HCT116 (cell line): ENCODE measurements around the gene NPPC. TPM values are rescaled to one million over a fixed set of nuclear protein-coding genes. Genes with fewer than 3 reads are reported as not detected.

Experiments used
- ATAC-seq: fragments of 200-7000 bp; cut with Tn5 transposase; 2 replicates; pipeline ENCODE4 v1.9.1; 2020; ENCODE audit warnings: mild to moderate bottlenecking, moderate library complexity
- BruUV-seq: library from RNA; stranded (reverse); fragments of 400-500 nt; replicated peaks from 2 replicates; lab custom pipeline; 2021; lab: Mats Ljungman, UMichigan
- CTCF ChIA-PET: fragments of 300-600 bp; sonication (Branson Sonifier 250); formaldehyde crosslinking; loops from one replicate; lab custom pipeline; 2021; ENCODE audit warnings: antibody characterized with exemption; lab: Charles Lee
- POLR2A ChIA-PET: fragments of 300-600, 350-600 bp; sonication (Branson Sonifier 250); formaldehyde crosslinking; loops from one replicate; lab custom pipeline; 2021; ENCODE audit warnings: antibody characterized with exemption; lab: Charles Lee
- RAD21 ChIA-PET, 2 experiments: fragments of 300-600 bp; sonication (Branson Sonifier 250); formaldehyde crosslinking; loops; one replicate each; lab custom pipeline; 2023; ENCODE audit warnings: low total read pairs in 2 of 2; ENCODE audit not compliant: uncharacterized antibody in 2 of 2, unreplicated experiment in 2 of 2, low non-redundant PET in 1 of 2; lab: Charles Lee
- DNase-seq: peaks from one replicate; pipeline ENCODE4 v3.0.0-alpha.2; 2010; ENCODE audit warnings: low read depth, low spot score
- H2AFZ ChIP-seq: fragments of 200-600 bp; shearing (Covaris generic), sonication (generic); 2 replicates; pipeline ENCODE4 v1.6.1; 2017; ENCODE audit warnings: low read depth, mixed run types, mixed read lengths, antibody characterized with exemption, low read length; ENCODE audit not compliant: poor library complexity, severe bottlenecking
- H3K27ac ChIP-seq: 2 replicates; pipeline ENCODE4 v1.5.1; 2012; ENCODE audit warnings: low read depth, low read length
- H3K27me3 ChIP-seq: fragments of 200-600 bp; sonication (generic); 2 replicates; pipeline ENCODE4 v1.6.1; 2016; ENCODE audit warnings: mixed run types, low read length, mixed read lengths; ENCODE audit not compliant: insufficient read depth
- H3K36me3 ChIP-seq, 2 experiments: fragments of 200-500 bp in 1 of 2; fragments of 200-600 bp in 1 of 2; sonication (Bioruptor generic) in 1 of 2; sonication (generic) in 1 of 2; 2 replicates each; pipeline versions ENCODE4 v1.5.1 to v1.6.1; 2014 to 2016; ENCODE audit warnings: low read length in 2 of 2, inconsistent platforms in 1 of 2, mixed read lengths in 1 of 2, mixed run types in 1 of 2; ENCODE audit not compliant: insufficient read depth in 2 of 2, control insufficient read depth in 1 of 2
- H3K4me1 ChIP-seq, 2 experiments: fragments of 200-600 bp in 1 of 2; sonication (generic) in 1 of 2; 2 replicates each; pipeline versions ENCODE4 v1.5.1 to v1.6.1; 2012 to 2017; ENCODE audit warnings: low read length in 2 of 2, inconsistent platforms in 1 of 2, mild to moderate bottlenecking in 1 of 2, mixed read lengths in 1 of 2, mixed run types in 1 of 2, moderate library complexity in 1 of 2; ENCODE audit not compliant: insufficient read depth in 2 of 2, control insufficient read depth in 1 of 2
- H3K4me2 ChIP-seq: fragments of 200-600 bp; sonication (generic); 2 replicates; pipeline ENCODE4 v1.6.1; 2017; ENCODE audit warnings: mixed run types, low read length, mixed read lengths
- H3K4me3 ChIP-seq, 2 experiments: fragments of 200-600 bp in 1 of 2; sonication (generic) in 1 of 2; replicated peaks in 1 of 2; 2 replicates each; pipeline ENCODE4 v1.5.1; 2011 to 2016; ENCODE audit warnings: low read length in 2 of 2, control low read depth in 1 of 2, low read depth in 1 of 2, mild to moderate bottlenecking in 1 of 2, mixed read lengths in 1 of 2, mixed run types in 1 of 2
- H3K79me2 ChIP-seq: fragments of 200-600 bp; sonication (generic); 2 replicates; pipeline ENCODE4 v1.6.1; 2017; ENCODE audit warnings: mild to moderate bottlenecking, mixed run types, low read length, moderate library complexity, mixed read lengths; ENCODE audit not compliant: insufficient read depth
- H3K9ac ChIP-seq: fragments of 200-600 bp; sonication (generic); 2 replicates; pipeline ENCODE4 v1.6.1; 2016; ENCODE audit warnings: low read length, mixed read lengths
- H3K9me2 ChIP-seq: fragments of 200-600 bp; sonication (generic), shearing (Covaris generic); 2 replicates; pipeline ENCODE4 v1.6.1; 2017; ENCODE audit warnings: mixed run types, mild to moderate bottlenecking, moderate library complexity; ENCODE audit not compliant: insufficient read depth
- H3K9me3 ChIP-seq, 2 experiments: fragments of 200-500 bp in 1 of 2; fragments of 200-600 bp in 1 of 2; sonication (Bioruptor generic) in 1 of 2; sonication (generic) in 1 of 2; 2 replicates each; pipeline ENCODE4 v1.6.1; 2014 to 2017; ENCODE audit warnings: low read length in 2 of 2, mixed read lengths in 2 of 2, inconsistent platforms in 1 of 2, low read depth in 1 of 2, mild to moderate bottlenecking in 1 of 2, mixed run types in 1 of 2, moderate library complexity in 1 of 2; ENCODE audit not compliant: control insufficient read depth in 1 of 2, insufficient read depth in 1 of 2
- H4K20me1 ChIP-seq: fragments of 200-600 bp; sonication (generic), shearing (Covaris generic); 2 replicates; pipeline ENCODE4 v1.6.1; 2017; ENCODE audit warnings: mixed run types, mild to moderate bottlenecking, moderate library complexity; ENCODE audit not compliant: insufficient read depth
- ATF3 ChIP-seq: IDR thresholded peaks from 2 replicates; pipeline ENCODE4 v1.6.1; 2012
- CBX3 ChIP-seq: IDR thresholded peaks from 2 replicates; pipeline ENCODE4 v1.6.1; 2012; ENCODE audit warnings: low read depth
- CEBPB ChIP-seq: IDR thresholded peaks from 2 replicates; pipeline ENCODE4 v1.6.1; 2012; ENCODE audit warnings: low read depth
- EGR1 ChIP-seq: IDR thresholded peaks from 2 replicates; pipeline ENCODE4 v1.6.1; 2012; ENCODE audit warnings: low read depth
- EZH2 ChIP-seq: fragments of 200-600 bp; sonication (generic); IDR thresholded peaks from 2 replicates; pipeline ENCODE4 v1.6.1; 2017; ENCODE audit warnings: antibody characterized with exemption, mixed run types
- JUND ChIP-seq: IDR thresholded peaks from 2 replicates; pipeline ENCODE4 v1.6.1; 2012
- POLR2A ChIP-seq: IDR thresholded peaks from 2 replicates; pipeline ENCODE4 v1.7.0; 2011; ENCODE audit warnings: borderline replicate concordance; ENCODE audit not compliant: insufficient read depth, insufficient read length; ENCODE audit errors: extremely low read depth
- REST ChIP-seq: IDR thresholded peaks from 2 replicates; pipeline ENCODE4 v1.6.1; 2012; ENCODE audit warnings: low read depth
- SIN3A ChIP-seq: IDR thresholded peaks from 2 replicates; pipeline ENCODE4 v1.6.1; 2012; ENCODE audit warnings: low read depth
- SP1 ChIP-seq: IDR thresholded peaks from 2 replicates; pipeline ENCODE4 v1.6.1; 2012; ENCODE audit warnings: low read depth
- SRF ChIP-seq: IDR thresholded peaks from 2 replicates; pipeline ENCODE4 v1.6.1; 2012; ENCODE audit warnings: low read depth
- TCF7L2 ChIP-seq: IDR thresholded peaks from 2 replicates; pipeline ENCODE4 v1.7.0; 2011; ENCODE audit warnings: borderline replicate concordance, inconsistent platforms; ENCODE audit not compliant: insufficient read depth, insufficient read length; ENCODE audit errors: extremely low read depth
- ZBTB33 ChIP-seq: IDR thresholded peaks from 2 replicates; pipeline ENCODE4 v1.6.1; 2011; ENCODE audit warnings: mild to moderate bottlenecking, low read length, moderate library complexity; ENCODE audit not compliant: insufficient replicate concordance; ENCODE audit errors: extremely low read depth
- ZFX ChIP-seq: fragments of 450-650 bp; IDR thresholded peaks from 2 replicates; pipeline ENCODE4 v1.6.1; 2017
- ZNF274 ChIP-seq: fragments of 200-500 bp; sonication (Bioruptor generic); IDR thresholded peaks from 2 replicates; pipeline ENCODE4 v1.6.1; 2014; ENCODE audit warnings: mild to moderate bottlenecking, low read depth, low read length, inconsistent platforms
- intact Hi-C: fragments of 100-400 bp; cut with micrococcal nuclease; formaldehyde crosslinking; loops from 2 replicates; pipeline ENCODE4 v1.10.0; 2022
- total RNA-seq: library from RNA; stranded (reverse); gene quantifications from one replicate; pipeline ENCODE4 v1.2.1, GENCODE V29; 2021; ENCODE audit not compliant: unreplicated experiment

NPPC gene
- total RNA-seq, 1 experiment from 2014 or later = 0.52 TPM

- TF ChIP-seq ZBTB33 = no peak
- TF ChIP-seq SIN3A = no peak
- no peak for TF ChIP-seq EZH2
- no peak for TF ChIP-seq TCF7L2
- no peak for TF ChIP-seq CEBPB
- TF ChIP-seq POLR2A = no peak
- TF ChIP-seq ZFX = no peak
- TF ChIP-seq ZNF274 = no peak
- no peak for TF ChIP-seq ATF3
- no peaks in the 10 kb centered on the region for H3K4me1 ChIP-seq
- no peaks in the 10 kb centered on the region for H3K79me2 ChIP-seq
- DNase-seq (no peak), ATAC-seq (no peak)
- H2AFZ ChIP-seq = no peak overlapping the region
- ChIA-PET RAD21 (no interaction called here), CTCF (no interaction called here), POLR2A (no interaction called here)
- no TSS peak for BruUV-seq
- H3K9ac ChIP-seq = no peak overlapping the region
- H3K27me3 ChIP-seq = no peaks in the 10 kb centered on the region
- no peak overlapping the region for H3K4me2 ChIP-seq
- no peaks in the 10 kb centered on the region for H3K36me3 ChIP-seq
- intact Hi-C loops = no loop called here
- no peak overlapping the region for H3K27ac ChIP-seq
- H3K9me2 ChIP-seq = no peaks in the 10 kb centered on the region
- H3K4me3 ChIP-seq = no peak overlapping the region
- no peaks in the 10 kb centered on the region for H3K9me3 ChIP-seq
- H4K20me1 ChIP-seq = no peaks in the 10 kb centered on the region
Observed at GRCh38 chr2:231942180-231942579, 16.0 kb upstream of the NPPC start.

GRCh38 chr2:231941673-231942072 is 15.5 kb upstream of the NPPC start:
- H3K4me3 ChIP-seq = no peak overlapping the region
- H2AFZ ChIP-seq = no peak overlapping the region
- ChIA-PET POLR2A (no interaction called here), RAD21 (no interaction called here)
- DNase-seq = no peak
- no peaks in the 10 kb centered on the region for H3K9me2 ChIP-seq
- no peaks in the 10 kb centered on the region for H3K4me1 ChIP-seq
- H3K36me3 ChIP-seq = no peaks in the 10 kb centered on the region
- BruUV-seq = no TSS peak
- TF ChIP-seq REST = no peak
- no peak for TF ChIP-seq CBX3
- TF ChIP-seq SRF = no peak
- TF ChIP-seq JUND = no peak
- TF ChIP-seq EZH2 = no peak
- TF ChIP-seq POLR2A = no peak
- TF ChIP-seq SP1 = no peak
- TF ChIP-seq SIN3A = no peak
- TF ChIP-seq EGR1 = no peak
- TF ChIP-seq, all 23 proteins: peak for 0
- ATAC-seq = no peak
- no peaks in the 10 kb centered on the region for H4K20me1 ChIP-seq
- H3K9ac ChIP-seq = no peak overlapping the region
- no peaks in the 10 kb centered on the region for H3K9me3 ChIP-seq
- H3K27ac ChIP-seq = no peak overlapping the region
- CTCF ChIA-PET = interaction anchor here (1.7 to 1.9 kb wide), 2 partner anchors 12 to 13 kb away, joined by 5 read pairs; no protein-coding TSS in a partner anchor
- no peak overlapping the region for H3K4me2 ChIP-seq
- intact Hi-C loops = no loop called here
- no peaks in the 10 kb centered on the region for H3K79me2 ChIP-seq
- no peaks in the 10 kb centered on the region for H3K27me3 ChIP-seq
